Activated CD4-positive, alpha-beta memory T cell treated with anti-CD3 and anti-CD28 coated beads, Interleukin-2, amount 10 ng/mL, durations not matched to agents 7 days and 5 days (primary cell): ENCODE results near the gene SIGLEC9. TPM values are rescaled to one million over a fixed set of nuclear protein-coding genes. Genes with fewer than 3 reads are reported as not detected.

Source experiments
- CTCF ChIA-PET: fragments of 350-600 bp; sonication (Branson Sonifier 250); formaldehyde crosslinking; loops from one replicate; lab custom pipeline; 2021; ENCODE audit warnings: antibody characterized with exemption, inconsistent platforms; lab: Charles Lee
- POLR2A ChIA-PET: fragments of 350-600 bp; sonication (Branson Sonifier 250); formaldehyde crosslinking; loops from one replicate; lab custom pipeline; 2021; ENCODE audit warnings: antibody characterized with exemption; lab: Charles Lee
- DNase-seq: peaks from one replicate; pipeline ENCODE4 v3.0.0-alpha.2; 2020
- H3K27ac Mint-ChIP-seq: one replicate; pipeline ENCODE4 v1.8.0; 2021; ENCODE audit warnings: mild to moderate bottlenecking, mixed read lengths
- H3K27me3 Mint-ChIP-seq: one replicate; pipeline ENCODE4 v1.8.0; 2021; ENCODE audit warnings: mixed read lengths
- H3K36me3 Mint-ChIP-seq: one replicate; pipeline ENCODE4 v1.8.0; 2021; ENCODE audit warnings: low read depth, mixed read lengths
- H3K4me1 Mint-ChIP-seq: one replicate; pipeline ENCODE4 v1.8.0; 2021; ENCODE audit warnings: mixed read lengths
- H3K4me3 Mint-ChIP-seq: one replicate; pipeline ENCODE4 v1.8.0; 2021; ENCODE audit warnings: mild to moderate bottlenecking, mixed read lengths
- H3K9me3 Mint-ChIP-seq: one replicate; pipeline ENCODE4 v1.8.0; 2021; ENCODE audit warnings: mixed read lengths
- total RNA-seq, 2 experiments: library from RNA; stranded (reverse); gene quantifications; one replicate each; pipeline ENCODE4 v1.2.3, GENCODE V29; 2021

The SIGLEC9 gene
- total RNA-seq, 2 experiments from 2014 or later, result 1.1 to 1.7 TPM

GRCh38 chr19:51090471-51090870 lies 34.2 kb upstream of the SIGLEC9 start:
- no peak for DNase-seq
- Mint-ChIP-seq H3K27me3 (no peaks in the 10 kb centered on the region), H3K36me3 (no peaks in the 10 kb centered on the region), H3K4me1 (no peaks in the 10 kb centered on the region), H3K27ac (no peak overlapping the region), H3K9me3 (no peaks in the 10 kb centered on the region), H3K4me3 (no peak overlapping the region)
- ChIA-PET CTCF (no interaction called here), POLR2A (no interaction called here)

GRCh38 chr19:51091126-51091525 lies 33.6 kb upstream of the SIGLEC9 start:
- H3K36me3 Mint-ChIP-seq, result no peaks in the 10 kb centered on the region
- H3K4me3 Mint-ChIP-seq, result no peak overlapping the region
- H3K27me3 Mint-ChIP-seq, result no peaks in the 10 kb centered on the region
- ChIA-PET CTCF (no interaction called here), POLR2A (no interaction called here)
- DNase-seq, result no peak
- H3K9me3 Mint-ChIP-seq, result no peaks in the 10 kb centered on the region
- no peaks in the 10 kb centered on the region for H3K4me1 Mint-ChIP-seq
- no peak overlapping the region for H3K27ac Mint-ChIP-seq

GRCh38 chr19:51091895-51092873 lies 32.5 kb upstream of the SIGLEC9 start:
- Mint-ChIP-seq H3K27me3 (no peaks in the 10 kb centered on the region), H3K36me3 (peaks cover 7% of the 10 kb centered on the region), H3K27ac (no peak overlapping the region), H3K4me3 (no peak overlapping the region), H3K4me1 (peaks cover 7% of the 10 kb centered on the region), H3K9me3 (no peaks in the 10 kb centered on the region)
- DNase-seq, result no peak
- ChIA-PET CTCF (interaction anchor here (1.7 kb wide), 1 partner anchor 42 kb away, joined by 3 read pairs; no protein-coding TSS in a partner anchor), POLR2A (no interaction called here)

GRCh38 chr19:51093101-51093500 lies 31.6 kb upstream of the SIGLEC9 start:
- Mint-ChIP-seq H3K36me3 (peaks cover 8% of the 10 kb centered on the region), H3K9me3 (no peaks in the 10 kb centered on the region), H3K27me3 (no peaks in the 10 kb centered on the region), H3K27ac (no peak overlapping the region), H3K4me1 (peaks cover 12% of the 10 kb centered on the region), H3K4me3 (no peak overlapping the region)
- ChIA-PET CTCF (interaction anchor here (1.7 kb wide), 1 partner anchor 41 kb away, joined by 3 read pairs; no protein-coding TSS in a partner anchor), POLR2A (no interaction called here)
- DNase-seq, result no peak

GRCh38 chr19:51093510-51094345 lies 31.0 kb upstream of the SIGLEC9 start:
- no peak for DNase-seq
- ChIA-PET POLR2A (no interaction called here), CTCF (interaction anchor here (1.7 kb wide), 1 partner anchor 41 kb away, joined by 3 read pairs; no protein-coding TSS in a partner anchor)
- Mint-ChIP-seq H3K4me3 (no peak overlapping the region), H3K36me3 (peaks cover 8% of the 10 kb centered on the region), H3K27me3 (no peaks in the 10 kb centered on the region), H3K27ac (no peak overlapping the region), H3K4me1 (peaks cover 12% of the 10 kb centered on the region), H3K9me3 (no peaks in the 10 kb centered on the region)

GRCh38 chr19:51094696-51095279 lies 29.9 kb upstream of the SIGLEC9 start:
- CTCF ChIA-PET, result interaction anchor here (0.6 to 0.7 kb wide), 4 partner anchors 11 to 300 kb away, joined by 3 to 5 read pairs (median 3); no protein-coding TSS in a partner anchor
- peak; percentile 35 for DNase-seq
- Mint-ChIP-seq H3K27ac (no peak overlapping the region), H3K27me3 (no peaks in the 10 kb centered on the region), H3K9me3 (no peaks in the 10 kb centered on the region), H3K4me3 (no peak overlapping the region), H3K4me1 (peaks cover 14% of the 10 kb centered on the region), H3K36me3 (peaks cover 15% of the 10 kb centered on the region)
- POLR2A ChIA-PET, result no interaction called here

GRCh38 chr19:51096473-51097165 lies 28.1 kb upstream of the SIGLEC9 start:
- POLR2A ChIA-PET, result interaction anchor here (1.0 kb wide), 1 partner anchor 16 kb away, joined by 3 read pairs; no protein-coding TSS in a partner anchor
- Mint-ChIP-seq H3K27ac (peak overlapping the region; percentile 56), H3K4me3 (no peak overlapping the region)

GRCh38 chr19:51097166-51097738 lies 27.5 kb upstream of the SIGLEC9 start:
- H3K4me3 Mint-ChIP-seq, result peak overlapping the region; percentile 32
- ChIA-PET POLR2A (no interaction called here), CTCF (interaction anchor here (0.7 to 1.6 kb wide), 15 partner anchors 10 to 175 kb away, joined by 3 to 7 read pairs (median 3); partner anchors contain the start of gene CTU1)
- DNase-seq, result peak; percentile 72
- peaks cover 16% of the 10 kb centered on the region for H3K4me1 Mint-ChIP-seq
- H3K9me3 Mint-ChIP-seq, result no peaks in the 10 kb centered on the region
- H3K27me3 Mint-ChIP-seq, result no peaks in the 10 kb centered on the region
- H3K36me3 Mint-ChIP-seq, result peaks cover 18% of the 10 kb centered on the region
- peak overlapping the region; percentile 56 for H3K27ac Mint-ChIP-seq

More at GRCh38 chr19:51096473-51097165, 28.1 kb upstream of the SIGLEC9 start:
- CTCF ChIA-PET, result interaction anchor here (0.7 to 1.6 kb wide), 17 partner anchors 10 to 298 kb away, joined by 3 to 7 read pairs (median 3); partner anchors contain the start of gene CTU1
- Mint-ChIP-seq H3K27me3 (no peaks in the 10 kb centered on the region), H3K9me3 (no peaks in the 10 kb centered on the region), H3K4me1 (peaks cover 16% of the 10 kb centered on the region), H3K36me3 (peaks cover 18% of the 10 kb centered on the region)
- no peak for DNase-seq

GRCh38 chr19:51097796-51098195 lies 26.9 kb upstream of the SIGLEC9 start:
- Mint-ChIP-seq H3K4me3 (peak overlapping the region; percentile 32), H3K4me1 (peaks cover 20% of the 10 kb centered on the region), H3K27ac (no peak overlapping the region), H3K36me3 (peaks cover 23% of the 10 kb centered on the region), H3K9me3 (no peaks in the 10 kb centered on the region), H3K27me3 (no peaks in the 10 kb centered on the region)
- POLR2A ChIA-PET, result no interaction called here
- CTCF ChIA-PET, result no interaction called here
- DNase-seq, result no peak

- peak; percentile 54 for DNase-seq
- Mint-ChIP-seq H3K27ac (no peak overlapping the region), H3K4me1 (peaks cover 22% of the 10 kb centered on the region), H3K9me3 (no peaks in the 10 kb centered on the region), H3K4me3 (no peak overlapping the region), H3K27me3 (no peaks in the 10 kb centered on the region), H3K36me3 (peaks cover 25% of the 10 kb centered on the region)
- POLR2A ChIA-PET, result no interaction called here
- CTCF ChIA-PET, result no interaction called here
These were observed 26.2 kb upstream of the SIGLEC9 start for GRCh38 chr19:51098365-51099046.

GRCh38 chr19:51099047-51099382 lies 25.7 kb upstream of the SIGLEC9 start:
- CTCF ChIA-PET, result no interaction called here
- POLR2A ChIA-PET, result no interaction called here
- H3K27ac Mint-ChIP-seq, result no peak overlapping the region

More at GRCh38 chr19:51099047-51099382, 25.7 kb upstream of the SIGLEC9 start:
- Mint-ChIP-seq H3K9me3 (no peaks in the 10 kb centered on the region), H3K36me3 (peaks cover 29% of the 10 kb centered on the region), H3K4me1 (peaks cover 22% of the 10 kb centered on the region), H3K27me3 (no peaks in the 10 kb centered on the region), H3K4me3 (no peak overlapping the region)
- DNase-seq, result no peak
